Motor neuron (in vitro differentiated cells): Measurements from ENCODE around the gene PSMB5. TPM values are rescaled to one million over a fixed set of nuclear protein-coding genes. Genes with fewer than 3 reads are reported as not detected.
A peak's percentile ranks its signal among the peaks of the same experiment; 100 is the strongest.

Experiments used
- ATAC-seq, 8 experiments: fragments of 200-7000 bp; cut with Tn5 transposase; replicated peaks in 6 of 8; 2 replicates each; pipeline ENCODE4 v1.8.0; 2021; ENCODE audit warnings: mild to moderate bottlenecking in 8 of 8, moderate library complexity in 8 of 8
- H3K27ac ChIP-seq, 2 donors: fragments of 250-450 bp; sonication (Bioruptor Pico); 2 replicates each; pipeline ENCODE4 v1.9.0; 2021; ENCODE audit warnings: antibody characterized with exemption in 2 of 2, mild to moderate bottlenecking in 2 of 2, moderate library complexity in 1 of 2
- H3K4me1 ChIP-seq, 2 donors: fragments of 250-450 bp; sonication (Bioruptor Pico); replicated peaks in 1 of 2; 2 replicates each; pipeline ENCODE4 v1.6.1; 2021; ENCODE audit warnings: antibody characterized with exemption in 2 of 2, mild to moderate bottlenecking in 2 of 2, moderate library complexity in 1 of 2
- H3K4me3 ChIP-seq, 5 donors: fragments of 250-450 bp; sonication (Bioruptor Pico); 2 replicates each; pipeline ENCODE4 v1.9.0; 2021; ENCODE audit warnings: antibody characterized with exemption in 5 of 5, mild to moderate bottlenecking in 5 of 5, moderate library complexity in 4 of 5
- WGBS, 10 experiments: fragments of 450-650 bp; shearing (Covaris generic); methylation state at CpG; one replicate each; pipeline ENCODE4 v1.0.0; 2022; 5-methylcytosine and 5-hydroxymethylcytosine counted together
- in situ Hi-C, 9 experiments: fragments of 400-800 bp; cut with MboI; loops; one replicate each; pipeline ENCODE4 v1.15.0; 2021; ENCODE audit warnings: low sequenced_read_pairs in 9 of 9, low pct_unique_long_range_greater_than_20kb in 2 of 9; ENCODE audit not compliant: unreplicated experiment in 9 of 9
- total RNA-seq, 8 experiments: library from RNA; unstranded; fragments of 300-600 nt; gene quantifications; 2 replicates each; pipeline versions ENCODE4 v1.2.3 to v1.2.4, GENCODE V29; 2022

PSMB5 gene
- total RNA-seq, 8 experiments from 2014 or later, result 109 to 312 (median 143) TPM

DNA sequence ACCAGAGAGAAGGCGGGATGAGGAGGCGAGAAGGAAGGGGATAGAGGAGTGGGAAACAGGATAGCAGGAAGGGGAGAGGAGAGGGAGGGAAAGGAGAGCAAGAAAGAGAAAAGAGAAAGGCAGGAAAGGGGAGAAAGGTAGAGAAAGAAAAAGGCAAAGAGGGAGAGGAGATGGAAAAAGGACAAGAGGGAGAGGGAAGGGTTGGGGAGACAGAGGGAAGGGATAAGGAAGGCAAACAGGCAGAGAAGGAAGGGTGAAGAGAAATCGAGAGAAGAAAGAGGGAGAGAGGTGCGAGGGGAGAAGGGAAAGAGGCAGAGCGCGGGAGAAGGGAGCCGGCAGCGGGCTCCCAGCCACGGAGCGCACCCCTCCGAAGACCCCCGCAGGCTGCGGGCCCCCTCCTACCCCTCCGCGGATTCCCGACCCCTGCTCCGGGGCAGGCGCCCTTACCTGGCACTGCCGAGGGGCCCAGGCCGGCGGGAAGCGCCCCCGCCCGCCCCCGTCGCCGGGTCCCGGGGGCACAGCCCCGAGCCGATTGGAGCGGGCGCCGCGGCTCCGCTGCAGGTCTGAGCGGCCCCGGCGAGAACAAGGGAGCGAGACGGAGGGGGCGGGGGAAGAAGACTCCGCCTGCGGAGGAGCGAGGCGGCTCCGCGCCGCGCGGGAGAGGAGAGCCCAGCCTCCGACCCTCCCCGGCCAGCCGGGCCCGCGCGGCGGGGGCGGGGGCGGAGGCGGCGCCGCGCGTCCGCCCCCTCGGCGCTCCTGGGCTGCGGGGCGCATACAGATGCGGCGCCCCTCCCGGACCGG, 22.5 kb upstream of the PSMB5 start, which contains the start of gene CDH24:
TSS of gene CDH24 (minus strand) at position 565 of the 801 bp plus-strand sequence. CDS start 1,787 bp downstream, outside the sequence.
- Histone ChIP-seq H3K4me3 (peak within 1 kb of the TSS; percentile 47 to 84 (median 61)), H3K4me1 (peaks cover 6 to 17% of the 10 kb centered on the region in 2 donors), H3K27ac (peak within 1 kb of the TSS; percentile 52 to 58)
- 0 to 20% (median 7%) methylated on average over 1 to 13 of the region's 73 CpGs; no CpG with 5 or more reads in 4 of the 10 experiments for WGBS, 10 experiments
- peak; percentile 51 to 81 (median 76) for ATAC-seq
- in situ Hi-C loops, result loop anchor here in 7 of 9 experiments (10.0 to 25.0 kb wide), 3 partner anchors 62 to 495 kb away; partner anchors contain the start of gene HAUS4 (in 2 of the 7)

- in situ Hi-C loops, result loop anchor here in 7 of 9 experiments (10.0 to 25.0 kb wide), 3 partner anchors 62 to 494 kb away; partner anchors contain the start of gene HAUS4 (in 2 of the 7)
- Histone ChIP-seq H3K4me3 (peak overlapping the region; percentile 47 to 84 (median 61)), H3K27ac (no peak overlapping the region), H3K4me1 (peaks cover 6 to 23% of the 10 kb centered on the region in 2 donors)
- peak; percentile 22 to 49 (median 34) for ATAC-seq
- WGBS, 10 experiments, result 0 to 60% (median 9%) methylated on average over 1 to 9 of the region's 17 CpGs; no CpG with 5 or more reads in 1 of the 10 experiments
Observed at GRCh38 chr14:23056145-23056955, 21.6 kb upstream of the PSMB5 start.

DNA sequence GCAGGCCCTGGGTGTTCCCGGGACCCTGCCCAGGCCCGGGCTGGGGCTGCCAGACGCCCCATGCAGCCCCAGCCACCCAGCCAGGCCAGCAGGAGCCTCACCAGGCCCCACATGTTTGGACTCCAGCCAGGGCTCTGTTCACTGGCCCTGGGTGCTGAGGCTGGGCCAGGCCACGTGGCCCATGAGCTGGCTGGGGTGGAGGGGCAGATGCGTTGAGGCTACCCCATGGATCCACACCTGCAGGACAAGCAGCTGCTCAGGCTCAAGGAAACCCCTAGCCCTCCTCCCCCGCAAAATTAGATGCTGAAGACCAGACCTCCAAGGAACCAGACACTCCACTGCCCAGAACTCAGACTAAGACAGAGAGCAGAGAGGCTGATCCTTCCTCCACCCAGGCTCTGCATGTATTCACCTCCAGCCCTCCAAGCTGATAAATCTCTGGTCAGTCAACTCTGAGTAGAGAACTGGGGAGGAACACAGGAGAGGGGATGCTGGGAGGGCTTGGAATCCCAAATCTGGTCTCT, 21.0 kb upstream of the PSMB5 start:
- in situ Hi-C loops, result loop anchor here in 7 of 9 experiments (10.0 to 25.0 kb wide), 3 partner anchors 61 to 493 kb away; partner anchors contain the start of gene HAUS4 (in 2 of the 7)
- peak in 3 of 8 experiments; percentile 0 to 2 (median 1) for ATAC-seq
- Histone ChIP-seq H3K27ac (no peak overlapping the region), H3K4me3 (peak overlapping the region in 1 of 5 donors; percentile 84), H3K4me1 (peaks cover 6 to 23% of the 10 kb centered on the region in 2 donors)
- WGBS, 10 experiments, result 60 to 80% (median 80%) methylated on average over 1 to 2 of the region's 6 CpGs; no CpG with 5 or more reads in 7 of the 10 experiments

DNA sequence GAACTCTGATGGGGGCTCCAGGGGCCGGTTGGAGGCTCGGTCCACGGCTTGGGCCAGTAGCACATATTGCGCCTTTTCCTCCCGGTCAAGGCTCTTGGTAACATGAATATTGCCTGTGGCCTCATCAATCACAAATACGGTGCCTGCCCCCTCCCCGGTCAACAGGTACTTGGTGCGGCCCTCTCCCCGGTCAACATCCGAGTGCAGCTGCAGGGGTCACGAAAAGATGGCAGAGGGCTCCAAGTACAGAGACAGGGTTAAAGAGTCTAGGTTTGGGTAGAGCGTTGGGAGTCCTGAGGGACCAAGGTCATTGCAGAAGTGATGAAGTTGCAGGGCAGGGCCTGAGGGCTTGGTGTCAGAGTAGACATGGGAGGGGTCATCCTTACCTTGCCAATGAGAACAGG, 20.4 kb upstream of the PSMB5 start:
- peaks cover 6 to 23% of the 10 kb centered on the region in 2 donors for H3K4me1 ChIP-seq
- H3K4me3 ChIP-seq, result no peak overlapping the region
- WGBS, 10 experiments, result 88 to 100% (median 100%) methylated on average over 2 to 7 of the region's 12 CpGs; no CpG with 5 or more reads in 5 of the 10 experiments
- in situ Hi-C loops, result loop anchor here in 7 of 9 experiments (10.0 to 25.0 kb wide), 3 partner anchors 60 to 493 kb away; partner anchors contain the start of gene HAUS4 (in 2 of the 7)
- no peak overlapping the region for H3K27ac ChIP-seq
- ATAC-seq, result no peak

GRCh38 chr14:23054000-23054811, 19.5 kb upstream of the PSMB5 start:
- in situ Hi-C loops, result loop anchor here in 7 of 9 experiments (10.0 to 25.0 kb wide), 3 partner anchors 59 to 492 kb away; partner anchors contain the start of gene HAUS4 (in 2 of the 7)
- 40 to 100% (median 90%) methylated on average over 1 to 4 of the region's 17 CpGs; no CpG with 5 or more reads in 5 of the 10 experiments for WGBS, 10 experiments
- no peak for ATAC-seq
- no peak overlapping the region for H3K4me3 ChIP-seq
- H3K4me1 ChIP-seq, result peaks cover 6 to 23% of the 10 kb centered on the region in 2 donors
- H3K27ac ChIP-seq, result no peak overlapping the region

GRCh38 chr14:23053426-23053825, 18.7 kb upstream of the PSMB5 start:
- in situ Hi-C loops, result loop anchor here in 7 of 9 experiments (10.0 to 25.0 kb wide), 3 partner anchors 59 to 491 kb away; partner anchors contain the start of gene HAUS4 (in 2 of the 7)
- WGBS, 10 experiments, result 83 to 97% methylated on average over 1 to 5 of the region's 10 CpGs; no CpG with 5 or more reads in 8 of the 10 experiments

GRCh38 chr14:23052671-23053070, 18.0 kb upstream of the PSMB5 start:
- in situ Hi-C loops, result loop anchor here in 7 of 9 experiments (10.0 to 25.0 kb wide), 3 partner anchors 58 to 490 kb away; partner anchors contain the start of gene HAUS4 (in 2 of the 7)

More at GRCh38 chr14:23053426-23053825, 18.7 kb upstream of the PSMB5 start:
- Histone ChIP-seq H3K4me3 (no peak overlapping the region), H3K27ac (no peak overlapping the region), H3K4me1 (peaks cover 6 to 23% of the 10 kb centered on the region in 2 donors)
- ATAC-seq, result no peak

GRCh38 chr14:23052182-23052623, 17.5 kb upstream of the PSMB5 start:
- no CpG with 5 or more reads among the region's 14 CpGs for WGBS, 10 experiments
- no peak overlapping the region for H3K4me3 ChIP-seq

More at GRCh38 chr14:23052671-23053070, 18.0 kb upstream of the PSMB5 start:
- ATAC-seq, result no peak
- Histone ChIP-seq H3K4me1 (peaks cover 6 to 23% of the 10 kb centered on the region in 2 donors), H3K4me3 (no peak overlapping the region), H3K27ac (no peak overlapping the region)
- 90 to 100% (median 100%) methylated on average over 1 to 2 of the region's 3 CpGs; no CpG with 5 or more reads in 7 of the 10 experiments for WGBS, 10 experiments

GRCh38 chr14:23051141-23052057, 16.7 kb upstream of the PSMB5 start:
- Histone ChIP-seq H3K4me3 (no peak overlapping the region), H3K4me1 (peaks cover 2 to 23% of the 10 kb centered on the region in 2 donors), H3K27ac (no peak overlapping the region)
- 0 to 100% (median 55%) methylated on average over 1 to 4 of the region's 5 CpGs; no CpG with 5 or more reads in 2 of the 10 experiments for WGBS, 10 experiments
- peak in 3 of 8 experiments; percentile 13 to 54 (median 41) for ATAC-seq
- in situ Hi-C loops, result loop anchor here in 7 of 9 experiments (10.0 to 25.0 kb wide), 3 partner anchors 57 to 489 kb away; partner anchors contain the start of gene HAUS4 (in 2 of the 7)

More at GRCh38 chr14:23052182-23052623, 17.5 kb upstream of the PSMB5 start:
- Histone ChIP-seq H3K27ac (no peak overlapping the region), H3K4me1 (peaks cover 6 to 23% of the 10 kb centered on the region in 2 donors)
- ATAC-seq, result peak in 6 of 8 experiments; percentile 38 to 77 (median 69)
- in situ Hi-C loops, result loop anchor here in 7 of 9 experiments (10.0 to 25.0 kb wide), 3 partner anchors 57 to 490 kb away; partner anchors contain the start of gene HAUS4 (in 2 of the 7)

DNA sequence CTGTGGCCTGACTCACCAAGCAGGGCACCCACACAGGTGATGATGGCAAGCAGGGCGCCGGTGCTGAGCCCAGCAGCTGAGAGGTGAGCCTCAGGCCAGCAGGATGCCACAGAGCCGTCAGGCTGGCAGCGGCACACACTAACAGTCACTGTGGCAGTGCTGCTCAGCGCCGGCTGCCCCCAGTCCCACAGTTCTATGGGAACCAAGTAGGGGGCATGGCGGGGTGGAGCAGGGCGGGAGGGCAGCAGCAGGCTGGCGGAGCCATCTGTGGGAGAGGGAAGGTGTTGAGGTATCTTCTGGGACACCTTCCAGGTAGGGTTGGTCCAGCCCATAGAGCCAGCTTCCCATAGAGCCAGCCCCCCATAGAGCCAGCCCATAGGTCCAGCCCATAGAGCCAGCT, 14.3 kb upstream of the PSMB5 start:
- peaks cover 0 to 13% of the 10 kb centered on the region in 2 donors for H3K4me1 ChIP-seq
- no peak overlapping the region for H3K27ac ChIP-seq
- WGBS, 10 experiments, result 90% methylated on average over 2 of the region's 9 CpGs; no CpG with 5 or more reads in 9 of the 10 experiments
- no peak for ATAC-seq
- in situ Hi-C loops, result no loop called here
- H3K4me3 ChIP-seq, result no peak overlapping the region
